OCI-LY3 (cell line): ENCODE measurements around the gene AURKA.

Experiments used
- CTCF ChIP-seq: fragments of 200-600, 300-600 bp; sonication (generic); IDR thresholded peaks from 2 replicates; pipeline ENCODE4 v1.5.1; 2014; ENCODE audit warnings: antibody characterized with exemption, low read length, low read depth
- EZH2phosphoT487 ChIP-seq: fragments of 200-600 bp; shearing (Covaris generic); IDR thresholded peaks from 2 replicates; pipeline ENCODE4 v1.6.1; 2018; ENCODE audit warnings: antibody characterized with exemption, mixed run types, low read depth

DNA sequence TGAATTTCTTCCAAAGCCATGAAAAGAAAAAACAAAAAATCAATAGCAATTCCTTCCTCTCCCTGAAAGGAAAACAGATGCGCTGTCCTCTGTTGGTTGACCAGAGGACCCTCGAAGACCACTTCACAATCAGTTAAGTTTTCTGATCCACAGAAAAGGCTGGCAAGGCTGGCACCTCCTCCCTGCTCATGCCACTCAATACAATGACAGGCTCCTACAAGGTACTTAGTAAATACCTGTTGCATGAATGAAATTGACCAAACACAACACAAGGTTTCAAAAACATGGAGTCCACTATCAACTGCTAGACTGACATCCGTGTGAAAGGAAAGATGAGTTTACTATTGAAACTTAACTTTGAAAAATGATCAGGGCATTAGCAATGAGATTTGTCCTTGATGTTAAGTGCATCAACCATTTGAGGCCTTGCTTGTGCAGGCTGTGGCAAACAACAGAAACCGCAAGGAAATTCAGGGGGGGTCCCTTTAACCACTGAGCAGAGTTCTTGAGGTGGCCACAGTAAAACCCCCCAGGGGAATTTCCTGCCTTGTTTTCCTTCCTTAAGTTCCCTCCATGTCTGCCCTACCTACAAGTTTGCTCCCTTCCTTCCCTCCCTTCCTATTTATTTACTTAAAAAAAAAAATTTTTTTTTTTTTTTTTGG is 48.5 kb upstream of the AURKA start:
- no peak for TF ChIP-seq CTCF
- no peak for TF ChIP-seq EZH2phosphoT487
